Body of pancreas (tissue), 4 donors: ENCODE measurements around the gene NTN4.

Experiments
- POLR2A ChIP-seq, 3 donors: fragments of 450-650 bp; IDR thresholded peaks; one replicate each; pipeline ENCODE4 v1.6.1; 2016; ENCODE audit warnings: antibody characterized with exemption in 3 of 3, mild to moderate bottlenecking in 2 of 3
- TF ChIP-seq, protein P1 (sequence below), 7 experiments: fragments of 450-650 bp in 4 of 7; fragments of 200-600 bp in 3 of 7; sonication (generic) in 3 of 7; IDR thresholded peaks; one replicate each; pipeline ENCODE4 v1.5.1; 2016 to 2019; ENCODE audit warnings: antibody characterized with exemption in 7 of 7

DNA sequence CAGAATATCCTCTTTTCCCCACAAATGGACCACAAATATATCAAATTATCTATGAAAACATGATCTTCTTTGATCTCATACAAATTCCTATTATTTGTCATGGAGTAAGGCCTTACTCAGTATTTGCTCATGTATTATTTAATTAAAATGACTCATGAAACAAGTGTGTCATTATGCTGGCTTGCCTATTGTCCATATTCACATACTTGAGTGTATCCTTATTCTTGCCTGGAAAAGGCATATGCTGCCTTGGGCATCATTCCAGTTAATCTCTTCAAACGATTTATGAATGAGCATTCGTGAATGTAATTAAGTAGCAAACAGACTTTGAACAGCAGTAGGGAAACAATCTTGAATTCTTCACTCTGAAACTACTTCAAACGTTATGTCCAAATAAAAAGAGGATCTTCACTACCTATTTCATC, 45.6 kb upstream of the NTN4 start:
- TF ChIP-seq, protein P1, sequence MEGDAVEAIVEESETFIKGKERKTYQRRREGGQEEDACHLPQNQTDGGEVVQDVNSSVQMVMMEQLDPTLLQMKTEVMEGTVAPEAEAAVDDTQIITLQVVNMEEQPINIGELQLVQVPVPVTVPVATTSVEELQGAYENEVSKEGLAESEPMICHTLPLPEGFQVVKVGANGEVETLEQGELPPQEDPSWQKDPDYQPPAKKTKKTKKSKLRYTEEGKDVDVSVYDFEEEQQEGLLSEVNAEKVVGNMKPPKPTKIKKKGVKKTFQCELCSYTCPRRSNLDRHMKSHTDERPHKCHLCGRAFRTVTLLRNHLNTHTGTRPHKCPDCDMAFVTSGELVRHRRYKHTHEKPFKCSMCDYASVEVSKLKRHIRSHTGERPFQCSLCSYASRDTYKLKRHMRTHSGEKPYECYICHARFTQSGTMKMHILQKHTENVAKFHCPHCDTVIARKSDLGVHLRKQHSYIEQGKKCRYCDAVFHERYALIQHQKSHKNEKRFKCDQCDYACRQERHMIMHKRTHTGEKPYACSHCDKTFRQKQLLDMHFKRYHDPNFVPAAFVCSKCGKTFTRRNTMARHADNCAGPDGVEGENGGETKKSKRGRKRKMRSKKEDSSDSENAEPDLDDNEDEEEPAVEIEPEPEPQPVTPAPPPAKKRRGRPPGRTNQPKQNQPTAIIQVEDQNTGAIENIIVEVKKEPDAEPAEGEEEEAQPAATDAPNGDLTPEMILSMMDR (IDR thresholded peaks at IDR 0.05), result no peak
- TF ChIP-seq POLR2A (IDR thresholded peaks at IDR 0.05), result no peak
